Loucy (cell line): ENCODE data around the gene BPHL.
"Not testable (repeated sequence)": the region's sequence is repeated elsewhere in the genome, so short reads cannot be mapped to it uniquely, and the experiment has no call there.

Experiments used
- H2AFZ ChIP-seq: fragments of 200-600 bp; sonication (generic); 2 replicates; pipeline ENCODE4 v1.6.0; 2016; ENCODE audit warnings: antibody characterized with exemption, mild to moderate bottlenecking, low read length, moderate library complexity
- H3F3A ChIP-seq: fragments of 200-600 bp; 2 replicates; pipeline ENCODE4 v1.6.0; 2016; ENCODE audit warnings: antibody characterized with exemption, low read depth, mild to moderate bottlenecking
- H3K27me3 ChIP-seq: fragments of 200-600 bp; sonication (generic); 2 replicates; pipeline ENCODE4 v1.6.1; 2014; ENCODE audit warnings: low read length, mild to moderate bottlenecking; ENCODE audit not compliant: insufficient read depth, poor library complexity, severe bottlenecking
- H3K36me3 ChIP-seq: fragments of 200-600 bp; sonication (generic); 2 replicates; pipeline ENCODE4 v1.6.1; 2016; ENCODE audit warnings: low read length; ENCODE audit not compliant: insufficient read depth
- H3K4me1 ChIP-seq: fragments of 200-600 bp; sonication (generic); 2 replicates; pipeline ENCODE4 v1.5.1; 2014; ENCODE audit warnings: low read length, mild to moderate bottlenecking; ENCODE audit not compliant: insufficient read depth, poor library complexity, severe bottlenecking
- H3K4me2 ChIP-seq: fragments of 200-600 bp; sonication (generic); 2 replicates; pipeline ENCODE4 v1.6.0; 2014; ENCODE audit warnings: antibody characterized with exemption, low read length, low read depth, mild to moderate bottlenecking; ENCODE audit not compliant: poor library complexity, severe bottlenecking
- H3K4me3 ChIP-seq: fragments of 200-600 bp; sonication (generic); 2 replicates; pipeline ENCODE4 v1.5.1; 2014; ENCODE audit warnings: low read length, mild to moderate bottlenecking, mixed read lengths; ENCODE audit not compliant: poor library complexity, severe bottlenecking
- H3K79me2 ChIP-seq: fragments of 200-600 bp; sonication (generic); 2 replicates; pipeline ENCODE4 v1.6.1; 2014; ENCODE audit warnings: low read length; ENCODE audit not compliant: insufficient read depth
- H3K9ac ChIP-seq: fragments of 200-600 bp; sonication (generic); 2 replicates; pipeline ENCODE4 v1.6.0; 2014; ENCODE audit warnings: mild to moderate bottlenecking, low read depth, low read length, moderate library complexity; ENCODE audit not compliant: poor library complexity, severe bottlenecking
- H3K9me2 ChIP-seq: fragments of 200-600 bp; sonication (generic); replicated peaks from 2 replicates; pipeline ENCODE4 v1.6.1; 2016; ENCODE audit warnings: low read depth, low read length, mixed read lengths
- H3K9me3 ChIP-seq: fragments of 200-600 bp; sonication (generic); 2 replicates; pipeline ENCODE4 v1.6.1; 2014; ENCODE audit warnings: mild to moderate bottlenecking, antibody characterized with exemption, low read length, low read depth; ENCODE audit not compliant: insufficient read depth
- H4K20me1 ChIP-seq: fragments of 200-600 bp; sonication (generic); 2 replicates; pipeline ENCODE4 v1.6.0; 2014; ENCODE audit warnings: antibody characterized with exemption, low read length, mild to moderate bottlenecking; ENCODE audit not compliant: insufficient read depth, poor library complexity, severe bottlenecking
- CTCF ChIP-seq: fragments of 200-600 bp; sonication (generic); conservative IDR thresholded peaks from 2 replicates; pipeline ENCODE4 v1.5.1; 2014; ENCODE audit warnings: mild to moderate bottlenecking, antibody characterized with exemption, low read length
- EZH2phosphoT487 ChIP-seq: fragments of 200-600 bp; IDR thresholded peaks from 2 replicates; pipeline ENCODE4 v1.6.1; 2018; ENCODE audit warnings: antibody characterized with exemption, mild to moderate bottlenecking, moderate library complexity, borderline replicate concordance

BPHL gene

GRCh38 chr6:3147914-3148757, 29.6 kb downstream of the BPHL start:
- TF ChIP-seq CTCF, result no peak; the same call in 1 of the 2 replicates
- TF ChIP-seq EZH2phosphoT487, result no peak
- no peaks in the 10 kb centered on the region; the same call in 1 of the 2 replicates for H3K36me3 ChIP-seq

GRCh38 chr6:3151691-3152090, 33.2 kb downstream of the BPHL start:
- no peak overlapping the region for H3K9ac ChIP-seq
- H2AFZ ChIP-seq, result no peak overlapping the region
- H3K9me2 ChIP-seq, result no peaks in the 10 kb centered on the region
- no peak overlapping the region for H3K4me3 ChIP-seq
- no peaks in the 10 kb centered on the region for H3K27me3 ChIP-seq
- H3K4me1 ChIP-seq, result peaks cover 10% of the 10 kb centered on the region
- H3K4me2 ChIP-seq, result no peak overlapping the region
- no peaks in the 10 kb centered on the region; the same call in 1 of the 2 replicates for H3K36me3 ChIP-seq
- H3F3A ChIP-seq, result peaks cover 6% of the 10 kb centered on the region
- no peak for TF ChIP-seq CTCF
- TF ChIP-seq EZH2phosphoT487, result no peak
- no peaks in the 10 kb centered on the region for H4K20me1 ChIP-seq
- H3K79me2 ChIP-seq, result no peaks in the 10 kb centered on the region
- H3K9me3 ChIP-seq, result no peaks in the 10 kb centered on the region

More at GRCh38 chr6:3147914-3148757, 29.6 kb downstream of the BPHL start:
- no peak overlapping the region for H3K9ac ChIP-seq
- no peaks in the 10 kb centered on the region for H4K20me1 ChIP-seq
- peaks cover 1% of the 10 kb centered on the region for H3F3A ChIP-seq
- no peak overlapping the region for H3K4me3 ChIP-seq
- H2AFZ ChIP-seq, result no peak overlapping the region
- no peaks in the 10 kb centered on the region for H3K9me2 ChIP-seq
- H3K79me2 ChIP-seq, result no peaks in the 10 kb centered on the region
- no peaks in the 10 kb centered on the region for H3K9me3 ChIP-seq
- H3K4me1 ChIP-seq, result peaks cover 10% of the 10 kb centered on the region
- no peak overlapping the region for H3K4me2 ChIP-seq
- no peaks in the 10 kb centered on the region for H3K27me3 ChIP-seq

GRCh38 chr6:3152689-3153088, 34.2 kb downstream of the BPHL start:
- no peak for TF ChIP-seq EZH2phosphoT487
- no peak for TF ChIP-seq CTCF
- H3K4me2 ChIP-seq, result no peak overlapping the region
- H3K79me2 ChIP-seq, result no peaks in the 10 kb centered on the region; the same call in 1 of the 2 replicates
- H3K9me2 ChIP-seq, result no peaks in the 10 kb centered on the region
- H4K20me1 ChIP-seq, result no peaks in the 10 kb centered on the region
- peaks cover 11% of the 10 kb centered on the region for H3K4me1 ChIP-seq
- H3K9me3 ChIP-seq, result no peaks in the 10 kb centered on the region
- H3K36me3 ChIP-seq, result no peaks in the 10 kb centered on the region; the same call in 1 of the 2 replicates
- no peak overlapping the region for H2AFZ ChIP-seq
- no peaks in the 10 kb centered on the region for H3K27me3 ChIP-seq
- no peak overlapping the region for H3K9ac ChIP-seq
- peaks cover 6% of the 10 kb centered on the region for H3F3A ChIP-seq
- H3K4me3 ChIP-seq, result no peak overlapping the region

GRCh38 chr6:3155416-3155815, 36.9 kb downstream of the BPHL start:
- Histone ChIP-seq H3K4me3 (peak overlapping the region; percentile 50), H3K4me1 (peaks cover 24% of the 10 kb centered on the region), H3K4me2 (peak overlapping the region; percentile 76)
- H3F3A ChIP-seq, H3K9me2 ChIP-seq, H2AFZ ChIP-seq, H3K79me2 ChIP-seq, H3K9me3 ChIP-seq, H3K9ac ChIP-seq, H4K20me1 ChIP-seq, H3K36me3 ChIP-seq, H3K27me3 ChIP-seq: not testable (repeated sequence)
